NCI-H524 treated with DMSO at 0.1 percent for 48 hours (cell line): ENCODE results near the gene NFYC.
A peak's percentile ranks its signal among the peaks of the same experiment; 100 is the strongest.
"Not testable (repeated sequence)": the region's sequence is repeated elsewhere in the genome, so short reads cannot be mapped to it uniquely, and the experiment has no call there.

Experiments
- DNase-seq: peaks from one replicate; lab custom pipeline; 2025; lab: John Stamatoyannopoulos, UW

NFYC gene

DNA sequence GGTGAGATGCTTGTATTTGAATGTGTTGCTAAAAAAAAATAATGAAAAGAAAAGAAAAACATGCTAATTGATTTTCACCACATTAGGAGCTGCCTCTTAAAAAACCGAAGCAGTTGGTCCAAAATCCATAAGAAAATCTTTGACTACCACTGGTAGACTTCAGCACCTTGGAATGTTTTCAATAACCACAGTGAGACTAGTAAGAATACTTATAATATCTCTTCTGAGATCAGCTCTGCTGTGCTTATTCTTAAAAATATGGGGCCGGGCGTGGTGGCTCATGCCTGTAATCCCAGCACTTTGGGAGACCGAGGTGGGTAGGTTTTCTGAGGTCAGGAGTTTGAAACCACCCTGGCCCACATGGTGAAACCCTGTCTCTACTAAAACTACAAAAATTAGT, 15.1 kb downstream of the NFYC start:
- DNase-seq: no peak

DNA sequence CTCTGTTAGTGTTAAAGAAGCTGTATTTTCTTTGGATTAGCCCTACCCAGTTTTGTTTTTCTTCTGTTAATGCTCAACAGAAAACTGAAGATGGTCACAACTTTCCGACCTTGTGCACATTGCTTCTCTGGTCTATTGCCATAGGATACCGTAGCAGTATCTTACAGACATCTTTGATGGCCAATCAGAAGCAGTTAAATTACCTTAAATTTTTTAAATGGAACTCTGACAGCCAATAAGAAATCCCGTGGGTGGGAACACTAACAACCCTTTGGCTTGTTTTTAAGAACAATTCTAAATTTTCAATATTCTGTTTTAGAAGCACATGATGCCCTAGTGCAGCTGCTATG, 17.2 kb downstream of the NFYC start:
- peak; percentile 85 for DNase-seq

DNA sequence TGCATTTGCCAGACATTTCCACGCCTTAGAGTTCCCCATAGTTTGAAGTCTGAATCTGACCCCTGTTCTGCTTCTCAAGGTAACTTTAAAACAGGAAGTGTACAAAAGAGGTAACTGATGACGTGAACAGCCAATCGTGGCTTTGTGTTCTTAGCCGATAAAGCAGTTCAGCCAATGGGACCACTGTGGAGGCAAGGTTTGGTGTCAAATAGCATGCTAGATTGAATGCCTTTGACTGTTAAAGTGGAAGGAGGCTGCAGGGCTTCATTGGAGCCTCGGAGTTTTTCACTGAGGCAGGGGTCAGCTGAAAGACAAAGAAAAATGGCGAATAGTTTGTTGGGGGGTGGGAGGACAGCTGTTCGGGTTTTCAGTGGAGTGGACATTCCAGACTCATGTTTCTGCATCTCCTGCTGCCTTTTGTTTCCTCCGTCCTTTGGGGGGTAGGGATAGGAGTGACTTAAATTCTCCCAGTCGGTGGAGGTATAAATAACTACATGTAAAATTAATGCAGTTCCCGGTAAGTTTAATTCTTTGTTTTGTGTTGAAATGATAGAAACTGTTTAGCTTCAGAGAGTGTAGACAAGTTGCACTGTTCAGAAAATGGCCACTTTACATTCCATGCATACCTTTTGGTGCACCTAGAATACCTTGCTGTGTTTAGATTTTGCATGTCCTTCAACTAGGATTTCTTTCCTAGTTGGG, 17.7 kb downstream of the NFYC start:
- peak; percentile 88 for DNase-seq

DNA sequence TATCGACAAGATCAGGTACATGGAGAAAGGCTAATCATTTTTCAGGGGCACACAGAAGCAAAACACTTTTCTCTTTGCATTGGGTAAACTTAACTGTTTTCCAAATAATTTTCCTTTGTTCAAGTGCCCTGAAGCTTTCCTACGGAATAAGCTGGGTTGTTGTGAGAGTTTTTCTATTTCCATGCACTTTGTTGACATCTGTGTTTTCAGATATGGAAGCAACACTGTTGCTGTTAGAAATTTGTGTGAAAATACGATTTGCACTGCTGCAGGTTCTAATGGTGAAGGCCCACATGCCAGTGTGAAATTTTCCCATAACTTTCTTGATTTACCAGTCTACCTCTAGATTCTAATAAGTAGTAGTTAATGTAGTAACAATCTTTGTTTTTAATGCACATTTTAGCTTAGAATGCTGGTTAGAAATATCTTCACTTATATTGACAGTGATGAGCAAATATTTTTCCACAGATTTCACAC, 18.3 kb downstream of the NFYC start:
- no peak for DNase-seq

DNA sequence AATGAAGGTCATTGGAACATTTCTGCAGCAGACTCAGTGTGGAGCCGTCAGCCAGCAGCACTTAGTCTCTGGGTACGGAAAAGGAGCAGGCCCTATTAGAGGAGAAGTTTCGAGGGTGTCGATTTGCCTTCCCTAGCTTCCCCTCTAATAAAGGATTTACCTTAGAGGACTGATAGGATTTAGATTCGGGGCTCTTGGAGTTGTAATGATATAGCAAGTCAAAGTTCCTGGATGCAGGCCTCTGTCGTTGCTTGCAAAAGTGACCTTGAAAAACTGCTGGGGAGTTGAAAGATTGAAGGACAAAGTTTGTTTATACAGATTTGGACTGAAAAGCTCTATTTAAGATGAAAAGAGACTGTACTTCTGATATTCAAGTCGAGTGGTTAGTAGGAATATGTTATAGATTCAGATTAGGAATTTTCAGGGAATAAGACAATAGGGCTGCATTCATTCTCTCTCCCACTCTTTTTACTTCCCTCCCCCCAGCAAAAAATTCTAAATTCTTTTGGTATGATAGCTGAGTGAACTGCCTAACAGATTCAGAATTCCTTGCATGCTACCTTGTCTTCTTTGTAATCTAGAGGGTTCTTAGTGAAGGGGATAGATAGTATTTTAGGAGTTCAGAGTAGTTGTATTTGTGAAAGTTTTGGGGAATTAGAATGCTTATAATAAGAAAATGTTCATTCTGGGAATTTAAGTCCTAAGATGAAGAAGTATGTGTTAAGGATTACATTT, 19.2 kb downstream of the NFYC start:
- no peak for DNase-seq

DNA sequence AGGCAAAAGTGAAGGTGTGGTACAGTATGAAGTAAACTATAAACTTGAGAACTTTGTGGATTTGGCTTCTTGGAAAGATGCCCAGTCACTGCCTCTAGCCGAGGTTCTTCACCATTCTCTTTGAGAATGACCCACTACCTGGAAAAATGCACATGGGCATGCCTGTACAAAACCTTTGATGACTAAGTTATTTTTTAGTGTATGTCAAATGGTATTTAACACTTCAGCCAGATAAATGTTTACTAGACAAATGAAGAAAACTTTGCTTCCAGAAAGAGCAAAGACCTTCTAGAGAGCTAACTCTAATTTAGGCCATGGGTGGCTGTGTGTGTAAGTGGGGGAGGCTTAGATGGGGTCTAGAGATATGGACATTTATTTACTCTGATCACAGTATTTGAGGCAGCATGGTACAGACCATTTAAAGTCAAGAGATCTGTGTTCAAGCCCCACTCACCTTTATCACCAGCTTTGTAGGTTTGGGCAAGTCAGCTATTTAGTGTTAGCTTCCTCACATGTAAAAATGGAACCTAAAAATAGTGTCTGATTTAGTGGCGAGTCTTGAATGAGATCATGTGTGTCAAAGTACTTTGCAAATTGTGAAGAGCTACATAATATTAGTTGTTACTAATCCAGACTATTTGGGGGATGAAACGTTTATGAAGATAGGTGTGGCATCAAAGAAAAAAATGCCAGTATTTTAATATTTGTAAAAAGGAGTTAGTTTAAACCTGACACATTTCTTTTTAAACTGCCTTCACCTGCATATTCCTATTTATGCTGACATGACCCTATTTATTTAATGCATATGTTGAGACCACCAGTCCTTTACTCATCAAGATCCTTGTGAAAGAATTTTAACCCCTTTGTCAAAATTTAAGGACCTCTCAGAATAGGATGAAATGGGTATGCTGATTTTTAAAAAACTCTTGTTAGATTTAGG, 20.2 kb downstream of the NFYC start:
- DNase-seq: no peak

DNA sequence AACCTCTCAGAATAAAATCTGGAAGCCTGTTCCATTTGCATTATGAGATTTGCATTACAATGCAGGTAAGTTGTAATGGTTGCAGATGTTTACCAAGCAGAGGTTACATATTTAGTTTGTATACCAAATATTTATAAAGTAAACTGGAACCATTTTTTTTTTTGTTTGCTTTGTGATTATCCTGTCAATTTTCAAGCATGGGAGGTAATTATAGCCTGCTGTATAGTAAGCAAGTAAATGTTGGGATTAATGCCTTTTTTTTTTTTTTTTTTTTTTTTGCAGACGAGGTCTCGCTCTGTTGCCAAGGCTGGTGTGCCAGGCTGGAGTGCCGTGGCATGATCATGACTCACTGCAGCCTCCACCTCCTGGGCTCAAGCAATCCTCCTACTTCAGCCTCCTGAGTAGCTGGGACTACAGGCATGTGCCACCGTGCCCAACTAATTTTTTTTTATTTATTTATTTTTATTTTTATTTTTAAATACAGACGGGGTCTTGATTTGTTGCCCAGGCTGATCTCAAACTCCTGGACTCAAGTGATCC, 21.0 kb downstream of the NFYC start:
- no peak for DNase-seq

DNA sequence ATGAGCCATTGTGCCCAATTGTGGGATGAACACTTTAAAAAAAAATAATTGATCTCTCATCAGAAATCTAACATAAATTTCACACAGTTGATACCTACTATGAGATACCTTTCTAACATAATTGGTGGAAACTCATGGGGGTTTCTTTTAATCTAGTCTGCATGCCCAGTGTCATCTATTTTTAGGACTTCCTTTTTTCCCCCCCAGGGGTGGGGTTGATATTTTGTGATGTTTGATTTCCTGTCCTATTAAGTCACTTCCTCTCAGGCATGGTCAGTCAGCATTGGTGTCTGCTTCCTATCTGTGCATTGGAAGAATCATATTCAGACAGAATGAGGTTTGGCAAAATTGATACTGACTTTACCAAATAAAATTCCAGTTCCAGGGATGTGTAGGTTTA, 21.5 kb downstream of the NFYC start:
- DNase-seq: no peak

DNA sequence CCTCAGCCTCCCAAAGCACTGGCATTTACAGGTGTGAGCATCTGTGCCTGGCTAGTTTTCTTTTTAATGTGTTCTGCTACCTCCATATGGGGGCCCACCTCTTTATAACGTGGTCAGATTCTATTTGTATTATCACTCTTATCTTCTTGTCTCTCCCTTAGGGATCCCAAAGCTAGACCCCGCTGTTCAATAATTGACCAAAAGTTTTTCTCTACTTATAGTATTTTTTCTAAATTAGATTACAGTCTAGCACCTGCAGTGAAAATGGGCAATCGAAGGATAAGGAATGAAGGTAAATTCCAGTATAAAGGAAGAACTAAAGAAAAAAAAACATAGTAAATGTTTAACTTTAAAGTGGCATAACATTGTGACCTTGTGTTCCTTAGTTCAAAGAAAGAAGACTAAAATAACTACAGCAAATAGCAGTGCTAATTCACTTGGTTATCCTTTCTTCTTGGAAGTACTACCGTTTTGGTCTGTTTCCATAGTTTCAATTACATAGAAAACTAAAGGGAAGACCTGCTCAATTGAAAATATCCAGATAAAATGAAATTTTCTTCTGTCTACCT, 24.1 kb downstream of the NFYC start:
- no peak for DNase-seq

DNA sequence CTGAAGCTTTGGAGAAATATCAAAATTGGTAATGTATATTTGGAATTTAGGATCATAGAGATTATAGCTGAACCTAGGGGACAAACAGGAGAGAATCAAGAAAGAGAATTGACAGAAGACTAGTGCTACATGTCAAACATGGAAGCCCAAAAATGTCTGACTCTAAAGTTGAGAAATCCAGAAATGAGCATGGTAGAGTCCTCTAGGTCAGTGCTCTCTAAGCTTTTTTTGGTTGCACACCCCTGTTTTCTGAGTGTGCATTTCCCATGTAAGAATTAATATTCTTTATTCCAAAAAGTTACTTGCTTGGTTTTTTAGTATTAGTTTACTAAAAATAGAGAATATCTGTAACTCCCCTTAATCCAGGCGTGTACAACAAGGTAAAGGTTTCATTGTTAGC, 25.6 kb downstream of the NFYC start:
- DNase-seq: no peak

DNA sequence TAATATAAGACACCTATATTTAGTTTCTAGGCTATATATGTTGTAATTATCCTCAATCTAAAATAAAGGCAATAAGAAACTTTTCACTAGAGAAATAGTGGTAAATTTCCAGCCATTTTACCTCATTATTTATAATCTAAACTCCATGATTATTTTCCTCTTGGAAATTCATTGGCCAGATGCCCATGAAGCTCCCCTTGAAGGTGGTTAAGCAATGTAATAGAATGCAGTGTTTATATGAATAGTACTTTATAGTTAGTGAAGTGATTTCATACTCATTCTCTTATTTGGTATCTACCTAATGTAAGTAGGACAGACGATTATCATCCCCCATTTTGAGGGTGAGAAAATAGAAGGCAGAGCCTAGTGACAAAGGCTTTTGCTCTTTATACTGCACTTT, 26.5 kb downstream of the NFYC start:
- DNase-seq: no peak

DNA sequence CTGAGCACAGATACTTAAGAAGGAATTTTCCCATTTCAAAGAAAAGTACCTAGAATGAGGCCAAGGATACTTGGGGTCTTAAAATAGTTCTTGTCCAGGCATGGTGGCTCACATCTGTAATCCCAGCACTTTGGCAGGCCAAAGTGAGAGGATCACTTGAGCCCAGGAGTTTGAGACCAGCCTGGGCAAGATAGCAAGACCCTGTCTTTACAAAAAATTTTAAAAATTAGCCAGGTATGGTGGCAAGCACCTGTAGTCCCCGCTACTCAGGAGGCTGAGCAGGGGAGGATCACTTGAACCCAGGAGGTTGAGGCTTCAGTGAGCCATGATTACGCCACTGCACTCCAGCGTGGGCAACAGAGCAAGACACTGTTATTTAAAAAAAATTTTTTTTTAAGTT, 29.0 kb downstream of the NFYC start:
- DNase-seq: no peak

DNA sequence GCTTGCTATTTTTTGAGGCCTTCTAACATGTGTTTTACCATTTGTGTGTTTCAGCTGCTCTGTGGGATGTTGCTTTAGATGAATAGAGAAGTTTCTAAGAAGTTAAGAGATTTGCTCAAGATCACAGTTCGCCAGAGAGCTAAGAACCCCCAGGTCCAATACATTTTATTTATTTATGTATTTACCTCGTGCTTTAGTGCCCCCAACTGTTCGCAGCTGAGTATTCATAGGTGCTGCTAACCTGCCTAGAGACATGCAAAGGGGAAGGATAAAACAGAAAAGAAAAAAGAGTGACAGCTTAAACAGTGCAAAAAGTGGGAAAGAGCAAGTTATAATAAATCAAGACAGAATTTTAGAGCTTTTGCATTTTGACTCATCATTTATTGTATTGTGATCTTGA, 31.1 kb downstream of the NFYC start:
- no peak for DNase-seq

DNA sequence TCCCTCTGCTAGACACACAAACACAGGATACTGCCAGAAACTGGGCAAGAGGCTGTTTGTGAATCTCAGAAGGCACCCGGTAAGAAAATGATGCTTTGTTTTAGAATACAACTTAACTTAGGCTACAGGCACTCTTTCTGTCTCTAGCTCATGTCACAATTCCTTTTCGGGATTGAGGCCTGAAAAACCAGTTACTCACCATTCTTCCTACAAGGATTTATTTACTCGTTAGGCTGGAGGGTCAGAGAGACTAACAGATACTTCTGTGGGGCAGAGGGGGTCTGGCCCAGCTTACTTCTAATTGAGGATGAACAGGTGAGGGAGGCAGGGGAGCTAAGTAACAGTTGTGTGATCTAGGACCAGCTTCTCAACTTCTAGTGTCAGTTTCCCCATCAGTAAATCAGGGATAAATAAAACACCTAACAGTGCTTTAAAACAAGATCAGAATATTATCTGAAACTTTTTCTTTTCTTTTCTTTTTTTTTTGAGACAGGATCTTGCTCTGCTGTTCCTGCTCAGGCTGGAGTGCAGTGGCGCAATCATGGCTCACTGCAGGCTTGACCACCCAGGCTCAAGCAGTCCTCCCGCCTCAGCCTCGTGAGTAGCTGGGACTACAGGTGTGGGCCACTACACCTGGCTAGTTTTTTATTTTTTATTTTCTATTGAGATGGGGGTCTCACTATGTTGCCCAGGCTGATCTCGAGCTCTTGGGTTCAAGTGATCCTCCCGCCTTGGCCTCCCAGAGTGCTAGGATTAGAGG, 31.9 kb downstream of the NFYC start:
- DNase-seq: no peak

DNA sequence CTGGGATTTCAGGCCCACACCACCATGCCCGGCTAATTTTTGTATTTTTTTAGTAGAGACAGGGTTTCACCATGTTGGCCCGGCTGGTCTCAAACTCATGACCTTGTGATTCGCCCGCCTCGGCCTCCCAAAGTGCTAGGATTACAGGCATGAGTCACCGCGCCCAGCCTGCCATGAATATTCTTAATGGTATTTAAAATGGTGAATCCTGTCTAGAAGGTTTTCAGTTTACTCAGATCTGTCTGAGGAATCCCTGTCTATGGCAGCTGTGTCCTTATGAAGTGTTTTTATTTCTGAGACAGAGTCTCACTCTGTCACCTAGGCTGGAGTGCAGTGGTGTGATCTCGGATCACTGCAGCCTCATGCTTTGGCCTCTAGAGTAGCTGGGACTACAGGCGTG, 36.2 kb downstream of the NFYC start:
- not testable (repeated sequence) for DNase-seq

DNA sequence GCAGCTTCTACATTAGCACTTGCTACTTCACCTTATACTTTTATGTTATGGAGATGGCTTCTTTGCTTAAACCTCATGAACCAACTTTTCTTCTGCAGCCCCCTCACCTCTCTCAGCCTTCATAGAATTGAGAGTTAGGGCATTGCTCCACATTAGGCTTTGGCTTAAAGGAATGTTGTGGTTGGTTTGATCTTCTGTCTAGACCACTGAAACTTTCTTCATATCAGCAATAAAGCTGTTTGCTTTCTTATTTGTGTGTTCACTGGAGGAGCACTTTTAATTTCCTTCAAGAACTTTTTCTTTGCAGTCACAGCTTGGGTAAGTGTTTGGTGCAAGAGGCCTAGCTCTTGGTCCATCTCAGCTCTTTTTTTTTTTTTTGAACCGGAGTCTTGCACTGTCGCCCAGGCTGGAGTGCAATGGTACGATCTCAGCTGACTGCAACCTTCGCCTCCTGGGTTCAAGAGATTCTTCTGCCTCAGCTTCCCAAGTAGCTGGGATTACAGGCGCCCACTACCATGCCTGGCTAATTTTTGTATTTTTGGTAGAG, 37.9 kb downstream of the NFYC start:
- DNase-seq: not testable (repeated sequence)

DNA sequence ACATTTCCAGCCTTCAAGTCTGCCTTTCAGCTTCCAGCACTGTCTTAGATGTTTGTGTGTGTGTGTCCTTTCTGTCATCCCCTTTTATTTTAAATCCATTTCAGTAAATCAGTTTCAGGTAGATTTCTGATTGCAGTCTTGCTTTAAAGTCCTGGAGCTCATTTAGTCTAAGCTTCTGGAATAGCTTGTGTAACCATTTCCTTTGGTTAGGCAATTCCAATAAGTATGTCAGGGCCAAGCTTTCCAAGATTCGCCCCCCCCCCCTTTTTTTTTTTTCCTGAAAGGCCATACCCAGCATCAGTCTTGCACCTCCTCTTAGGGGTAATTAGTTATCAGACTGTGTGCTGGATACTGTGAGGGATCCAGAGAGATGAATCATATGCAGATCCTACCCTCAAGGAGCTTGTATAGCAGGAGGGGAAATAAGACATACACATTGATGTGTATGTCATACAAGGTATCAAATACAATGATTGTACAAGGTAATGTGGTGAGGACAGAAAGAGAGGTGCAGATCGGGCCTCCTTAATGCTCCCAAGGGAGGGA, 41.3 kb downstream of the NFYC start:
- no peak for DNase-seq

DNA sequence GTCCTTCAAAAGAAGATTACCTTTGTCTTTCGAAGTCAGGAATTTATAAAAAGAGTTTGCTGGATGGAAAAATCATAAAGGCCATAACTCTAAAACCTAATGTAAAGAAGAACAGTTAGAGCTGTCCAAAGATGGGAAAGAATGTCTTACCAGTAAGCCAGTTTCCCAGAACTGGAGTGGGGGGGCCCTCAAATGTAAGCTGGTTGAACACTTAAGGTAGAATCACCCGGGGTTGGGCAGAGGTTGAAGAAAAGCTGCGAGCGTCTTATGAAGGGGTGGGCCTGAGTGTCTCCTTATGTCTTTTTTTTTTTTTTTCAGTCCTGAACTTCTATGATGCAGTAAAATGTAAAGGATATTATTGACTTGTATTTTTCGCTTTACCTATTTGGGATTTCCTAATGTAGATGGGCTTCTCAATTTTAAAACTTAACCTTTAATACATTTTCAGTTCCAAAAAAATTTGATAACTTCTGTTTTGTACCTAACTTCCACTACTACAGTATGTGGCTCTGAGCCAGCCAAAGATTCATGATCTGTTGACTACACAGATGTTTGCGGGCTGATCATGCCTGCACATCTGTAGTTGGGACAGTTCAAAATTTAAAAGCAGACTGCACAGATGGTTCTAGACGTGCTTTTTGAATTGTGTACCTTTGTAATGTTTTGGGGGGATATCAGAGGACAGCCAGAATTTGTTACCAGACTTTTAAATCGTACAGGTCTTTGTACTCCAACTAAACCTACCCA, 43.6 kb downstream of the NFYC start:
- no peak for DNase-seq

DNA sequence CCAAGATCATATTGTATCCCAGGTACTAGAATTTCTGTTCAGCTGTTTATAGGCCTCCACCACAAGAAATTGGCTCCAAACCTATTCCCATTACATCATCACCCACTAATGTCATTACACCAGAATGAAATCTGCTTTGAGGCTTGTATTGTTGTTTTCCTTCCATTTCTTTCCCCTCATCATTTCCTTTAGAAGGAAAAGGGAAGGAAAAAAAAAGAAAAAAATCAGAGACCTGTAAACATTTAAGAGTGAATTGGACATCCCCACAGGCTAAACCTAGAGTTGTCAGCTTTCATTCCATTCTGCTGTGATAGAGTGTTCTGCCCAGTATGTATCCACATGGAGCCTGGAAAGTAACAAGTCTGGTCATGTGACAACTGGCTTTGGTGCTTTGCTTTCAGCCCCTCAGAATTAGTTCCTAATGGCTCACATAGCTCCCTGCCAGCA, 44.6 kb downstream of the NFYC start:
- DNase-seq: no peak

DNA sequence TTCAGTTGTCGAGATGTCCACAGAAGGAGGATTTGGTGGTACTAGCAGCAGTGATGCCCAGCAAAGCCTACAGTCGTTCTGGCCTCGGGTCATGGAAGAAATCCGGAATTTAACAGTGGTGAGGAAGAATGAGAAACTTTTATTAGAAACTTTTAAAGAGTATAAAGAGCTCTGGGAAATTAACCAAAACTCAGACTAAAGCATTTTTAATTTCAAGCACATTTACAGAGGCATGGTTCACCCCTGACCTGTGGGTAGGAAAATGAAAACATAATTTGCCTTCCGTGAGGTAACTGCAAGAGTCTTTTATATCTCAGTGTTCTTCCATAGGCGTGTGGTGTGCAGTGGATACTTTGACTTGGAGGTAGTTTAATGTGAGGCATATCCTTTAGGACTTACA, 47.3 kb downstream of the NFYC start:
- DNase-seq: no peak
